ENCODE measurements around the gene LTBR. TPM values are rescaled to one million over a fixed set of nuclear protein-coding genes. Genes with fewer than 3 reads are reported as not detected.
A peak's percentile ranks its signal among the peaks of the same experiment; 100 is the strongest.

Gene LTBR
- total and polyA plus RNA-seq, 10 of the 15 experiments (the other 5 are each of a cell fraction or from before 2014, with no cell fraction given), result 0.24 to 0.44 TPM; not detected in 8

- FAIRE-seq, result peak; percentile 75
- H3K27ac ChIP-seq (ENCODE audit: control insufficient read depth, insufficient read depth), result peak within 1 kb of the TSS; percentile 88
- H3K27me3 ChIP-seq (replicated peaks in 1 of 2; ENCODE audit: control insufficient read depth in 2 of 2, insufficient read depth in 2 of 2, low read length in 1 of 2), result no peaks in the 10 kb centered on the region
- in situ Hi-C loops (cut with MboI) (no loop called here), intact Hi-C loops (cut with micrococcal nuclease; ENCODE audit: unreplicated experiment) (no loop called here)
- peak; percentile 59 for ATAC-seq
- no peak for DNase-seq (ENCODE audit: low read depth, low spot score)
- H4K20me1 ChIP-seq (ENCODE audit: control insufficient read depth, insufficient read depth), result no peaks in the 10 kb centered on the region
- H3K4me2 ChIP-seq (ENCODE audit: control insufficient read depth, insufficient read depth), result peak within 1 kb of the TSS; percentile 79
- ChIA-PET POLR2A (interaction anchor here (0.5 to 2.6 kb wide), 10 partner anchors 9 to 174 kb away, joined by 3 to 14 read pairs (median 4); partner anchors contain the start of gene VAMP1), SMC1A (ENCODE audit: uncharacterized antibody, unreplicated experiment) (interaction anchor here (0.7 to 4.2 kb wide), 4 partner anchors 17 to 124 kb away, joined by 3 to 19 read pairs (median 9); no protein-coding TSS in a partner anchor), RAD21 (ENCODE audit: unreplicated experiment) (interaction anchor here (0.7 to 3.7 kb wide), 6 partner anchors 16 to 122 kb away, joined by 3 to 21 read pairs (median 6); no protein-coding TSS in a partner anchor), CTCF (interaction anchor here (0.6 to 3.5 kb wide), 6 partner anchors 10 to 803 kb away, joined by 3 to 19 read pairs (median 4); no protein-coding TSS in a partner anchor)
- H3K9me3 ChIP-seq (replicated peaks; ENCODE audit: control insufficient read depth, insufficient read depth, low read length), result no peaks in the 10 kb centered on the region
- peak within 1 kb of the TSS; percentile 97 for H2AFZ ChIP-seq (ENCODE audit: control insufficient read depth, low read depth, low read length)
- H3K79me2 ChIP-seq (ENCODE audit: control insufficient read depth, insufficient read depth, low read length), result peaks cover 45% of the 10 kb centered on the region
- WGBS (ENCODE audit: insufficient coverage, insufficient replicate concordance, low lambda C conversion rate, missing lambda C conversion rate), result 15% methylated on average over 21 of the region's 21 CpGs
- H3K36me3 ChIP-seq (ENCODE audit: control insufficient read depth in 2 of 2, insufficient read depth in 2 of 2, low read length in 1 of 2), result no peaks in the 10 kb centered on the region
- H3K4me3 ChIP-seq, result peak within 1 kb of the TSS; percentile 97
- peak within 1 kb of the TSS; percentile 90 for H3K9ac ChIP-seq (ENCODE audit: control insufficient read depth, insufficient read depth, low read length)
- peaks cover 29% of the 10 kb centered on the region for H3K4me1 ChIP-seq (ENCODE audit: control insufficient read depth, insufficient read depth, low read length)
- TSS peak; percentile 74 for BruUV-seq (replicated peaks)
- TF ChIP-seq RELA (IDR thresholded peaks at IDR 0.05; ENCODE audit: borderline replicate concordance, partially characterized antibody) (no peak), MTA2 (IDR thresholded peaks at IDR 0.05; ENCODE audit: low read depth) (0 out of 2 replicates have a peak, but pooled peaks have one; percentile 33), EGR1 (IDR thresholded peaks at IDR 0.05; ENCODE audit: borderline replicate concordance in 1 of 2, low read depth in 2 of 2, low read length in 2 of 2) (peak in 1 of 2 experiments; percentile 40; a peak in 1 of 3 replicates), MLLT1 (IDR thresholded peaks at IDR 0.05) (0 out of 2 replicates have a peak, but pooled peaks have one; percentile 57), EZH2 (IDR thresholded peaks at IDR 0.05; ENCODE audit: borderline replicate concordance, control insufficient read depth, low read depth, low read length) (no peak), MTA3 (IDR thresholded peaks at IDR 0.05; ENCODE audit: borderline replicate concordance, low read length) (no peak), SRF (IDR thresholded peaks at IDR 0.05; ENCODE audit: low read depth in 2 of 2, low read length in 2 of 2) (no peak), CUX1 (IDR thresholded peaks at IDR 0.05; ENCODE audit: insufficient replicate concordance, low read depth, low read length) (no peak), TAF1 (IDR thresholded peaks at IDR 0.05; ENCODE audit: borderline replicate concordance, low read depth, low read length) (peak; percentile 44; the same call in 1 of the 2 replicates), LARP7 (IDR thresholded peaks at IDR 0.05) (0 out of 2 replicates have a peak, but pooled peaks have one; percentile 50), RUNX3 (IDR thresholded peaks at IDR 0.05; ENCODE audit: low read length) (no peak; the same call in 1 of the 2 replicates), GABPA (IDR thresholded peaks at IDR 0.05; ENCODE audit: low read depth) (no peak), STAT3 (IDR thresholded peaks at IDR 0.05; ENCODE audit: low read depth, low read length) (no peak), ZZZ3 (IDR thresholded peaks at IDR 0.05; ENCODE audit: control insufficient read depth, insufficient read length, low read depth) (no peak), PKNOX1 (IDR thresholded peaks at IDR 0.05) (no peak)
Measured at GRCh38 chr12:6341417-6342139, 42.4 kb upstream of the LTBR start, which contains the start of gene TNFRSF1A. TNFRSF1A (minus strand) TSS chr12:6342076; CDS start chr12:6341814, 262 bp downstream.

Data from GM12878 (cell line).